ENCODE data around the gene RFNG. TPM values are rescaled to one million over a fixed set of nuclear protein-coding genes. Genes with fewer than 3 reads are reported as not detected.

Gene RFNG
- total and polyA plus RNA-seq, 10 of the 15 experiments (the other 5 are each of a cell fraction or from before 2014, with no cell fraction given): 0.10 to 19.6 (median 6.2) TPM

DNA sequence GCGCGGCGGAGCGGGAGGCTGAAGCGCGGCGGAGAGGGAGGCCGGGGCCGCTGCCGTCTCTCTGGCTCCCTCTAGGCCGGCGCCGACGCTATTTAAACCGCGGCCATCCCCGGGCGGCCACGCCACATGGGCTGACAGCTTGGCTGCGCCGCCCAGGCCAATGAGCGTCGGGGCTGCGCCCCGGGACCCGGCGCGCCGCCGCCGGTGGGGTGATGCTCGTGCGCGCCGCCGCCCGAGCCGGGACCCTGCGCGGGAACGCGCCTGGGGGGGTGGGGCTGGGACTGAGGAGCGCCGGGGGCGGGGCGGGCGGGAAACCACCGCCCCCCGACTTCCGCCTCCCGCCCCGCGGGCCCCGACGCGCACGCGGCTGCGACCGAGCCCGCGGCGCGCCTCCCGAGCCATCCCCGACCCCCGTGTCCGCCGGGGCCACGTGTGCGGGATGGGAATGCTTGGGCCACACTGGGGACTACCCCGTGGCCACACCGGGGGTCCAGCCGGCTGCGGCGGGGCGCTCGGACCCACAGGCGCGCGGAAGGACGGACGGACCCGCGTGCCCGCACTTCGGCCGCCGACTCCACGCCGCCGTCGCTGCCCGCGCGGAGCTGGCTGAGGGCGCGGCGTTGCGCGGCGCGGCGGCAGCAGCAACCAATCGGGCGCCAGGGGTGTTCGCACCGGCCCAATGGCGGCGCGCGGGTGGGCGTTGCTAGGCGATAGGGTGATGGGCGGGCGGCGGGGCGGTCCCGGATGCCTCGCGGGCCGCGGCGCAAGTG is 46.7 kb upstream of the RFNG start, which contains the start of gene FASN (continued):
- no peak for TF ChIP-seq NFYA (IDR thresholded peaks at IDR 0.05; ENCODE audit: borderline replicate concordance, low read depth, low read length)
- TF ChIP-seq, protein P1, sequence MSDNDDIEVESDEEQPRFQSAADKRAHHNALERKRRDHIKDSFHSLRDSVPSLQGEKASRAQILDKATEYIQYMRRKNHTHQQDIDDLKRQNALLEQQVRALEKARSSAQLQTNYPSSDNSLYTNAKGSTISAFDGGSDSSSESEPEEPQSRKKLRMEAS (IDR thresholded peaks at IDR 0.05; ENCODE audit: low read depth, low read length): peak; percentile 74
- peak; percentile 77 for TF ChIP-seq CREB1 (IDR thresholded peaks at IDR 0.05; ENCODE audit: low read depth)
- TF ChIP-seq, protein P2, sequence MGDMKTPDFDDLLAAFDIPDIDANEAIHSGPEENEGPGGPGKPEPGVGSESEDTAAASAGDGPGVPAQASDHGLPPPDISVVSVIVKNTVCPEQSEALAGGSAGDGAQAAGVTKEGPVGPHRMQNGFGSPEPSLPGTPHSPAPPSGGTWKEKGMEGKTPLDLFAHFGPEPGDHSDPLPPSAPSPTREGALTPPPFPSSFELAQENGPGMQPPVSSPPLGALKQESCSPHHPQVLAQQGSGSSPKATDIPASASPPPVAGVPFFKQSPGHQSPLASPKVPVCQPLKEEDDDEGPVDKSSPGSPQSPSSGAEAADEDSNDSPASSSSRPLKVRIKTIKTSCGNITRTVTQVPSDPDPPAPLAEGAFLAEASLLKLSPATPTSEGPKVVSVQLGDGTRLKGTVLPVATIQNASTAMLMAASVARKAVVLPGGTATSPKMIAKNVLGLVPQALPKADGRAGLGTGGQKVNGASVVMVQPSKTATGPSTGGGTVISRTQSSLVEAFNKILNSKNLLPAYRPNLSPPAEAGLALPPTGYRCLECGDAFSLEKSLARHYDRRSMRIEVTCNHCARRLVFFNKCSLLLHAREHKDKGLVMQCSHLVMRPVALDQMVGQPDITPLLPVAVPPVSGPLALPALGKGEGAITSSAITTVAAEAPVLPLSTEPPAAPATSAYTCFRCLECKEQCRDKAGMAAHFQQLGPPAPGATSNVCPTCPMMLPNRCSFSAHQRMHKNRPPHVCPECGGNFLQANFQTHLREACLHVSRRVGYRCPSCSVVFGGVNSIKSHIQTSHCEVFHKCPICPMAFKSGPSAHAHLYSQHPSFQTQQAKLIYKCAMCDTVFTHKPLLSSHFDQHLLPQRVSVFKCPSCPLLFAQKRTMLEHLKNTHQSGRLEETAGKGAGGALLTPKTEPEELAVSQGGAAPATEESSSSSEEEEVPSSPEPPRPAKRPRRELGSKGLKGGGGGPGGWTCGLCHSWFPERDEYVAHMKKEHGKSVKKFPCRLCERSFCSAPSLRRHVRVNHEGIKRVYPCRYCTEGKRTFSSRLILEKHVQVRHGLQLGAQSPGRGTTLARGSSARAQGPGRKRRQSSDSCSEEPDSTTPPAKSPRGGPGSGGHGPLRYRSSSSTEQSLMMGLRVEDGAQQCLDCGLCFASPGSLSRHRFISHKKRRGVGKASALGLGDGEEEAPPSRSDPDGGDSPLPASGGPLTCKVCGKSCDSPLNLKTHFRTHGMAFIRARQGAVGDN (IDR thresholded peaks at IDR 0.05): peak; percentile 58
- no peak for TF ChIP-seq TCF7 (IDR thresholded peaks at IDR 0.05; ENCODE audit: borderline replicate concordance)
- peak; percentile 78; the same call in 1 of the 2 replicates for TF ChIP-seq LARP7 (IDR thresholded peaks at IDR 0.05)
- peak; percentile 73 for TF ChIP-seq CREM (IDR thresholded peaks at IDR 0.05; ENCODE audit: low read depth)
- TF ChIP-seq MTA3 (IDR thresholded peaks at IDR 0.05; ENCODE audit: borderline replicate concordance, low read length): no peak
- TF ChIP-seq IRF5 (IDR thresholded peaks at IDR 0.05; ENCODE audit: borderline replicate concordance): no peak
- TF ChIP-seq NFYB (IDR thresholded peaks at IDR 0.05; ENCODE audit: insufficient read depth, low read depth, low read length): peak; percentile 99
- no peak for TF ChIP-seq ZBED1 (IDR thresholded peaks at IDR 0.05; ENCODE audit: borderline replicate concordance)
- no peak for TF ChIP-seq SRF (IDR thresholded peaks at IDR 0.05; ENCODE audit: low read depth in 2 of 2, low read length in 2 of 2)
- TF ChIP-seq CHD4 (IDR thresholded peaks at IDR 0.05): no peak
- TF ChIP-seq SUPT20H (IDR thresholded peaks at IDR 0.05; ENCODE audit: borderline replicate concordance, control insufficient read depth, low read depth, low read length): no peak
- peak; percentile 90 for TF ChIP-seq RFX5 (IDR thresholded peaks at IDR 0.05; ENCODE audit: low read depth, low read length)
- no peak for TF ChIP-seq NBN (IDR thresholded peaks at IDR 0.05)
- TF ChIP-seq CTCF (IDR thresholded peaks at IDR 0.05 in 2 of 3, conservative IDR thresholded peaks at IDR 0.05 in 1 of 3; ENCODE audit: control insufficient read depth in 2 of 3, extremely low read depth in 1 of 3, insufficient read depth in 1 of 3, low read depth in 3 of 3, low read length in 3 of 3): peak; percentile 37 to 70 (median 42); a peak in 5 of 6 replicates
- TF ChIP-seq MYB (IDR thresholded peaks at IDR 0.05; ENCODE audit: borderline replicate concordance, low read depth, low read length): no peak
- TF ChIP-seq RELA (IDR thresholded peaks at IDR 0.05; ENCODE audit: borderline replicate concordance, partially characterized antibody): peak; percentile 66
- peak; percentile 78 for TF ChIP-seq MXI1 (IDR thresholded peaks at IDR 0.05; ENCODE audit: low read depth, low read length)
- no peak for TF ChIP-seq TBL1XR1 (IDR thresholded peaks at IDR 0.05; ENCODE audit: low read depth, low read length)
- no peak for TF ChIP-seq BMI1 (IDR thresholded peaks at IDR 0.05; ENCODE audit: borderline replicate concordance)
- TF ChIP-seq EED (IDR thresholded peaks at IDR 0.05; ENCODE audit: low read depth): no peak
- no peak for TF ChIP-seq PAX8 (IDR thresholded peaks at IDR 0.05)
- peak; percentile 21; the same call in 1 of the 2 replicates for TF ChIP-seq ZNF217 (IDR thresholded peaks at IDR 0.05)
